Hippocampal formation (tissue), 2 donors: ENCODE data around the gene CLCNKA.
"Not testable (repeated sequence)": the region's sequence is repeated elsewhere in the genome, so short reads cannot be mapped to it uniquely, and the experiment has no call there.

ENCODE experiments used
- DNase-seq, 2 donors: peaks; one replicate each; lab custom pipeline; 2025; lab: John Stamatoyannopoulos, UW

Gene CLCNKA

DNA sequence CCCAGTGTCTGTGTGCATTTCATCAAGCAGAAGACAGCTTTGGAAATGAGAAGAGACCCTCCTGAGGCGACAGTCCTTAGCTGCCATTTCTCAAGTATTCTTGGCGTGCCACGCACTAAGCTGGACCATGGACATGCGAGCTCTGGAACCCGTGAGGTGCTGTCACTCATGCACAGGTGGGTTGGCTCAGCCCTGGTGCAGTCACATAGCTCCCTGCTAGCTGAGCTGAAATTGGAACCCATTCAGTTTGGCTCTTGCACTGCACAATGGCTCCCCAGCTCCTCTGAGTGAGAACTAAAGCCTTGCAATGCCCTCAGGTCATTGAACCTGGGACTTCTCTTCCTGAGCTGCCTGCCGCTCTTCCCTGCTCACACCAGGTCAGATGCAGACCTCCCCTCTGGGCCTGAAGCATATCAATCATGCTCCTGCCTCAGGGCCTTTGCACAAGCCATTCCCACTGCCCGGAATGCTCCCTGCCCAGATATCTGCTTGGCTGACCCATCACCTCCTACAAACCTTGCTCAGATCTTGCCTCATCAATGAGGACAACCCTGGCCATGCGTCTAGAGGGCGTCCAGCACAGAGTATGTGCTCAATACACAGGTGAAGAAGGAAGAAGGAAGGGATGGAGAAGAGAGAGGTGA is 24.1 kb upstream of the CLCNKA start:
- no peak for DNase-seq

DNA sequence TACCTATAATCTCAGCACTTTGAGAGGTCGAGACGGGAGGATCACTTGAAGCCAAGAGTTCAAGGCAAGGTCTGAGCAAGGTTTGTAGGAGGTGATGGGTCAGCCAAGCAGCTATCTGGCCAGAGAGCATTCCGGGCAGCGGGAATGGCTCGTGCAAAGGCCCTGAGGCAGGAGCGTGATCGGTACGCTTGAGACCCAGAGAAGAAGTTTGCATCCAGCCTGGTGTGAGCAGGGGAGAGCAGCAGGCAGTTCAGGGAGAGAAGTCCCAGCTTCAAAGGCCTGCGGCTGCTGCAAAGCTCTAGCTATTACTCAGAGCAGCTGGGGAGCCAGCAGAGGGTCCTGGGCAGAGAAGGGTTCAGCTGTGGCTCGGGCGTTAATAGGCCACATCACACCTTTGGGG is 22.9 kb upstream of the CLCNKA start:
- no peak for DNase-seq

DNA sequence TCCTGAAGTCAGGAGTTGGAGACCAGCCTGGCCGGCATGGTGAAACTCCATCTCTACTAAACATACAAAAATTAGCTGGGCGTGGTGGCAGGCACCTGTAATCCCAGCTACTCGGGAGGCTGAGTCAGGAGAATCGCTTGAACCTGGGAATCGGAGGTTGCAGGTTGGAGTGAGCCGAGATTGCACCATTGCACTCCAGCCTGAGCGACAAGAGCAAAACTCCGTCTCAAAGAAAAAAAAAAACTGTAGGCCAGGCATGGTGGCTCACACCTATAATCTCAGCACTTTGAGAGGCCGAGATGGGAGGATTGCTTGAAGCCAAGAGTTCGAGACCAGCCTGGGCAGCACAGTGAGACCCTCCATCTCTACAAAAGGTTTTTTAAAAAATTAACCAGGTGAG is 20.6 kb upstream of the CLCNKA start:
- DNase-seq = not testable (repeated sequence)

DNA sequence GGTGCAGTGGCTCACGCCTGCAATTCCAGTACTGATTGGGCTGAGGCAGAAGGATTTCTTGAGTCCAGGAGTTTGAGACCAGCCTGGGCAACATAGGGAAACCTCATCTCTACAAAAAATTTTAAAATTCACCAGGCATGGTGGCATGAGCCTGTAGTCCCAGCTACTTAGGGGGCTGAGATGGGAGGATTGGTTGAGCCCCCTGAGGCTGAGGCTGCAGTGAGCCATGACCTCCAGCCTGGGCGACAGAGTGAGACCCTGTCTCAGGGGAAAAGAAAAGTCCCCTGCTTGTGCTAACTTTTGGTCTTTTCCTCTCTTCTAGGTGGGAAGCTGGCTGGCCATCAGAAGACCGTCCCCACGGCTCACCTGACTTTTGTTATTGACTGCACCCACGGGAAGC is 16.2 kb upstream of the CLCNKA start:
- DNase-seq = no peak

DNA sequence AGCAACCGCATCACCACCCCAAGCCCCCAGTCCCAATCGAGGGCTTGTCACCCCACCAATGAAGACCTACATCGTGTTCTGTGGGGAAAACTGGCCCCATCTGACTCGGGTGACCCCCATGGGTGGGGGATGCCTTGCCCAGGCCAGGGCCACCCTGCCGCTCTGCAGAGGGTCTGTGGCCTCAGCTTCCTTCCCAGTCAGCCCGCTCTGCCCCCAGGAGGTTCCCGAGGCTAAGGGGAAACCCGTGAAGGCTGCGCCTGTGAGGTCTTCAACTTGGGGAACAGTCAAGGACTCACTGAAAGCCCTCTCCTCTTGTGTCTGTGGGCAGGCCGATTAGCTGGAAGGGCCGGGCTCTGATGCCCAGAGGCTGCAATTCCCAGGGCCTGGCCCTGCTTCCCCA is 15.8 kb upstream of the CLCNKA start:
- DNase-seq = no peak

DNA sequence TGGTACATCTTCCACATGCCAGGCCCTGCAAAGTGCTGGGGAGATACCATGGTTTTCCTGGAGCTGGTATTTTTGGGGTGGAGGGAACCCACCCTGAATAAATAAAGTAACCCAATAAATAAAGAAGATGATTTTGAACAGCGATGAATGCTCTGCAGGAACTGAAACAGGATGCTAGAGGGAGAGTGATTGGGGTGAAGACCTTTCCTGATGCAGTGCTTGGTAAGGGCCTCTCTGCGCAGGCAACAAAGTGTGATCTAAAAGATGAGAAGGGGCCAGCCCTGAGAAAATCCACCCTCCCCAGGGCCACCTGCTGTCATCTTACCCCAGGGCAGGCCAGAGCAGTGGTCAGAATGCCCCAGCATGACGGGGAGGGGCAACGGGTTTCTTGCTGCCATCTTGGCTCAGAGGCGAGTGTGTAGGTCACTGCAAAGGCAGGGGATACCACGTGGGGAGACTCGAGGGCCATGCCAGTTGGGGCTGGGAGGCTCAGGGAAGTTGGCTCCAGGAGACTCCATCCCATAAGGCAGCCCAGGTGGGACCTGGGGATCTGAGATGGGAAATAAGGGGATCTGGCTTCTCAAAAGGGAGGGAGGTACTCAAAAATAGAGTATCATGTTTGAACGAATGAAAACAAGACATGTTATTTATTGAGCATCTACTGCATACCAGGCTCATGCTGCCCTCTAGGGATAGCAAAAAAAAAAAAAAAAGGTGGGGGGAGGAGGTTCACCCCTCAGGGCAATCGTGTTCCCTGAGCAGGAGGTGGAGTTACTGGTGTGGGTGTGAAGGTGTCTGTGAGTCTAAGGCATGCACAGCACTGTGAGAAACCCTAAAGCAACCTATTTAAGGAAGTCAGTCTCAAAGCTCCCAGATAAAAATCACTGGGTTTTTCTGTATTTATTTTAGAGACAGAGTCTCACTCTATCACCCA is 15.0 kb upstream of the CLCNKA start:
- DNase-seq = no peak

DNA sequence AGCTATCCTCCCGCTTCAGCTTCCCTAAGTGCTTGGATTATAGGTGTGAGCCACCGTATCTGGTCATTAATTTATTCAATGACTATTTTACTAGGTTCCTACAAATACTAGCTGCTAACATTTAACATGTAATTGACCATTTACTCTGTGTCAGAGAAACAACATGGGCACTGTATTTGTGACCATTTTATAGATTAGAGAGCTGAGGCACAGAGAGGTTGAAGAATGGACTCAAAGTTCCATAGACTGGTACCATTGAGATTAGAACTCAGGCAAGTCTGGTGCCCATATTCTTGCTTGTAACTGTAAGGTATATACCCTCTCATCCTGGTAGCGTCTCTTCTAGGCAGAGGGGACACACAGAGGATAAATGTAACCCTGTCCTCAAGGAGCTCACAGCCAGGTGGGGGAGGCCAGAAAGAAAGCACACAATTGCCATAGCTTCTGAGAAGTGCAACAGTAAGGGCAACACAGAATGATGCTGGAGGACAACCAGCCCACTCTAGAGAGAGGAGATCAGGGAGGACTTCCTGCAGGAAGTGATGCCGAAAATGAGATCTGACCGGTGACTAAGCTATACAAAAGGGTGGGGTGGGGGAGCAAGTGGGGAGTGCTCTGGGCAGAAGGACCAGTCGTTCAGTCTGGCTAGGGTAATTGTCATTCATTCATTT is 14.0 kb upstream of the CLCNKA start:
- DNase-seq = no peak

DNA sequence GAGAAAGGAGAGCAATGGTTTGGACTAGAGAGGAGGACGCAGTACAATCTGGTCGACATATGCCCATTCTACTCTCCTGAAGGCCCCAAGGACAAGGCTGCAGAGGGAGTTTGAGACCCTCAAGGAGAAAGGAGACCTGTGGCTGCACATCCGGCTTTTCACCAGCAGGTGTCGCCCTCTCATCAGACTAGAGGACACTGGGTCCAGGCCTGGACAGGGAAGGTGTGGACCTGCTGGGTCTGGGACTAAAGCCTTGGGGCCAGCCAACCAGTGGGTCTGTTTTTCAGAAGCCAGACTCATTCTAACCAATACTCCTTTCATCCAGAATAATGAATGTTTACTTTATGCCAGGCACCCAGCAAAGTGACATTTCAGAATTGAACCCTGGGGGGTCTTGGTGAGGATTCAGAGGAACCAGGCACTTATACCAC is 12.8 kb upstream of the CLCNKA start:
- DNase-seq = peak; percentile 12 to 52

DNA sequence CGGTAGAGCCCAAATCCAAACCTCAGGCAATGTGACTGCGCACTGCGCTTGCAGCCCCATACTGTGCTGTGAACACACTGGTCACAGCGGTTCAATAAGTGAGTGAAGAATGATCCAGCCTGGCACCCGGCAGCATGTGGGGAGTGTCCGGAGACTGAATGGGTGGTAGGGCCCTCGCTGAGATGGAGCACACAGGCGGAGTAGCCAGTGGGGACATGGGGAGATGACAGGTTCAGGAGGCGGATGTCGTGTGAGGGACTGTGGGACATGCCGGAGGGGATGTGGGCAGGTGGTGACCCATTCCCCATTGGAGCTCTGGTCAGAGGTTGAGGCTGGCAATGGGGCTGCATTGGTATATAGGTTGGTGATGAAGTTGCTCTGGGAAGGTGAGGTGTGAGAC is 12.2 kb upstream of the CLCNKA start:
- DNase-seq = no peak

DNA sequence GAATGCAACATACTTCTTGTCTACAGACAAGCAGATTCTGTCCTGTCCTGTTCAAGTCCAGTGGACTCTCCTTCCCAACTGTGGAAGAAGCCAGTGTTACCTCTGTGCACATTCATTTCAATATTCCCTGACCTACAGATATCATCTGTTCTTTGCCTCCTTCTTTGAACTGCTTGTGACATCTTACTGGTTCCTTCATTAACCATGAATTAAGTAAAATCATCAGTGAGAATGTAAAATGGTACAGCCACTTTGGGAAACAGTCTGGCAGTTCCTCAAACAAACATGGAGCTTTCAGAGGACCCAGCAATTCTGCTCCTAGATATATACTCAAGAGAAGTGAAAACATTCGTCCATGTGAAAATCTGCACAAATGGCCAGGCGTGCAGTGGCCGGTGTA is 11.0 kb upstream of the CLCNKA start:
- no peak for DNase-seq

DNA sequence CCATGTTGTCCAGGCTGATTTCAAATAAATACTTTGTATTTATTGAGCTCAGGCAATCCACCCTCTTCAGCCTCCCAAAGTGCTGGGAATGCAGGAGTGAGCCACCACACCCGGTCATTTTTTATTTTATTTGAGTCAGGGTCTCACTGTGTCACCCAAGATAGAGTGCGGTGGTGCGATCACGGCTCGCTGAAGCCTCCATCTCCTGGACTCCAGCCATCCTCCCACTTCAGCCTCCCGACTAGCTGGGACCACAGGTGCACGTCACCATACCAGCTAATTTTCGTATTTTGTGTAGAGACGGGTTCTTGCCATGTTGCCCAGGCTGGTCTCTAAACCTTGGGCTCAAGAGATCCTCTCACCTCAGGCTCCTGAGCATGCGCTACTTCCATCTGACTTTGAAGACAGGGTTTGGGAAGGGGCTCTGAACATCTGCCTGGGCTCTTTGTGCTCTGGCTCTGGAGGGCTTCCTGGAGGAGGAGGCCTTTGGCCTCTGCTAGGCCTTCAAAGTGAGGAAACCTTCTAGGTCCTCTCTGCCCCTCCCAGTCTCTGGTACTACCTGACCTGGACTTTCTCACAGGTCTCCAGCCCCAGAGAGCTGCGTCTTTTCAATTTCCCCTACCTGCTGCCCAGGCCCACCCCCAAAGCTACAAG is 9.8 kb upstream of the CLCNKA start:
- no peak for DNase-seq

DNA sequence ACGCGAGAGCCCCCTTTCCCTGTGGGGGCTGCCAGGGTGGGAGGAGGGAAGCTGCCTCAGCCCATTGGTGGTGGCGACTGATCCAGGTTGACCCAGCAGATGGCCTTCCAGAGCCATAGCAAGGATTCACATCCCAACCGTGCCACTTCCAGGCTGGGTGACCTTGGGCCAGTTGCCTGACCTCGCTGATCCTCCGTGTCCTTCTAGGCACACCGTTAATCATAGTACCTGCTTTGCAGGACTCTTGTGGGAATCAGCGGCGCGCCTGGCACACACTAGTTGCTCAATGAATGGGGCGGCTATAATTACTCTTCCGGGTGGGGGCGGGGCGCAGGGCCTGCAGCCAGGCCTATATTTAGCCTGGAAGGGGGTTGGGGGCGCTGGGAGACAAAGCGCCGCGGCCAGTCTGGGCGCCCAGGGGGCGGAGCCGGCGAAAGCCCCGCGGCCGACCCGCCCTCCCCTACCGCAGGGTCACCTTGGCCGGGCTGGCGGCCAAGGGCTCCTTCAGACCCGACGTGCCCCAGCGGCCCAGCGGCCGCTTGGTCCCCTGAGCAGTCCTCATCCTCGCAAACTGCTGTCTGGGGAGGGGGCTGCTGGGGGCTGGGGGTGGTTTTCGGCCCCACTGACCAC is 9.1 kb upstream of the CLCNKA start:
- no peak for DNase-seq

DNA sequence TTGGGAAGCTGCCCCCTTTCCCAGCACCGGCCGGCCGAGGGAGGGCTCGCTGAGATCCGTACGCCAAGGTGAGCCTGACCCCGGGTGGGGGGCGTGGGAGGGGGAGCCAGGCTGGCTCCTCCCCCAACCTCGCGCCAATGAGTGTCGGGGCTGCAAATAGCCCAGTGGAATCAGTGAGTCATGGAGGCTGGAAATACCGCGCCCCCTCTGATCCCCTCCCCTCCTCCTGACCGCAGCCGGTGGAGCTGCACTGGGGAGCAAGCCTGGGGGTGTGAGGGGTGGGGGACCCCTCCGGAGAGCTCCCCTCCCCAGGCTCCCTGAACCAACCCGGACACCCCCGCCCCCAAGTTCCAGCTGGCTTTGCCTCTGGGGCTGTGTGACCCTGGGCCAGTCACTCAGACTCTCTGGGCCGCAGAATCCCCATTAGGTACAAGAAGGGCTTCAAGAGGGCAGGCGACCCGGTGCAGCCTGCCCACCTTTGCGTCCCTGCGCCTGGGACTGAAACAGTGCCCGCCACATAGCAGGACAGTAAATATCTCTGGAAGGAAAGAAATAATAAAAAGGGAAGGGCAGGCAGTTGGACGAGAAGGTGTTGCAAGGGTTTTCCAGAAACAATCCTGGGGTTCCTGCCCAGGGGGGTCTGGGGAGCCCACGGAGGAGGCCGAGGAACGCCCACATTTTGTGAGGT is 8.5 kb upstream of the CLCNKA start:
- DNase-seq = no peak

DNA sequence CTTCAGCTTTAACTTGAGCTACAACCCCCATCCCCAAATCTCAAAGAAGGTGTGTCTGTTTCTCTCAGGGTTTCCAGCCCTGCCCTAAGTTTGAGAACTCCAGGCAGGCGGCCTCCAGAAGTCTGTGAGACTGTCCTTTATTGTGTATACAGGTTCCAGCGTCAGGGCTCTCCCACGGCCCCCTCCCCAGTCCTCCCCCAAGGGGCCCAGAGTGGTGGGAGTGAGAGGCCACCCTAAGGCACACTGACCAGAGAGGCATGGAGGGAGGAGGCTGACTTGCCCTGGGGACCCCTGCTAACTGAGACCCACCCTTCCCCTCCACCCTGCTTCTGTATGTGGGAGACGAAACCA is 8.0 kb upstream of the CLCNKA start:
- no peak for DNase-seq

DNA sequence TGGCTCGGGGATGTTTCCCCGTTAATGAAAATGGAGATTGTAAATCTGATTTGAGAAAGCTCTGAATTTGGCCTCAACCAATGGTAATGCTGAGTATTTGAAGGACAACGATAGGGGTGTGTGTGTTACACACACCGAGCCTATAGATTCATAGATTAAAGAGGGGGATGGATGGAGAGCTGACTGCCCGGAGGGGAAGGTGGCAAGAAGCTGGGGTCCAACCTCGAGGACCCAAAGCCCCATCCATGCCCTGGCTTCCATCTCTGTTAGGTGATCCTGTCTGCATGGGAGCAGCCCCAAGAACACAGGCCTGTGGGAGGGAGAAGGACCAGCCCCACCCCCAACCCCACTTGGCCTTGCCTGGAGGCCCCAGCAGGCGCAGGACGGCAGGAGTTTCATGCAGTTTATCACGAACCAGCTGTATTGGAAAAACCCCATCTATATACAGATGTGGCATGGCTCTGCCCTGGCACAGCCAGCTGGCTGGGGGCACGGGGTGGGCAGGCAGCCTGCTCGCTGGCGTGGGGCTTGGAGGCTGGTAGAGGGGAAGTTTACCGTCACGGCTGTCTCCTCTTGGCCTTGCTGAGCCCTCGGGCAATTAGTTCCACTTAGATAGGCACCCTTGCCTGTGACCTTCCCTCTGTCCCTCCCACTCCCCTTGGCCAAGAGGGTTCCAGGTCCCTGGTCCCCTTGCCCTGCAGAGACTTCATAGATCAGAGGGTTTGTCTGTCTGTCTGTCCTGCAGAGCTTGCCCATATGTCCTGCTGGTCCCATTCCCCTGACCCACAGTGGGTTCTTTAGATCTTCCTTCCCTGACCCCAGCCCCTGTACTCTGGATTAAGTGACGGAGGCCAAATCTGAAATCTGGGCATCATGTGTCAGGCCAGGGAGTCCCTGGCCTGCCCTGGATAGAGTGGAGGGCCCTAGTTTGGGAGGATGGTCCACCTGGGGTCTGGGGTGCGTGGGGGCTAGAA is 7.0 kb upstream of the CLCNKA start:
- no peak for DNase-seq

DNA sequence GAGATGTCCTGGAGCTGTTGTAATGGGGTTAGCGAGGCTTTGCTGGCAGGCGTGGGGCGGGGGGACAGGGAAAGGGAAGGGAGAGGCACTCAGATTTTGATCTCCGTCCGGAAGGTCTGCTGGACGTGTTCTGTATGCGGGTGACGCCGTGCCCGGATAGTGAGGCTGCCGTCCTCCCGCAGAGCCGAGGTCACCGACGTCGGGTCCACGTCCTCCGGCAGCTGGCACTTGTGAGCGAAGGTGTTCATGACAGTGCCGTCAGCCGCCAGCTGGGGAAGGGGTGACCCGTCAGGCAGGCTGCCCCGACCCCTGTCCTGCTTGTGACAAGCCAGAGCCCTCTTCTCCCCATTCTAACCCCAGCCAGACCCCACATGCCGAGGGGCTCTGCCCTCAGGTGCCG is 6.3 kb upstream of the CLCNKA start:
- DNase-seq = no peak

DNA sequence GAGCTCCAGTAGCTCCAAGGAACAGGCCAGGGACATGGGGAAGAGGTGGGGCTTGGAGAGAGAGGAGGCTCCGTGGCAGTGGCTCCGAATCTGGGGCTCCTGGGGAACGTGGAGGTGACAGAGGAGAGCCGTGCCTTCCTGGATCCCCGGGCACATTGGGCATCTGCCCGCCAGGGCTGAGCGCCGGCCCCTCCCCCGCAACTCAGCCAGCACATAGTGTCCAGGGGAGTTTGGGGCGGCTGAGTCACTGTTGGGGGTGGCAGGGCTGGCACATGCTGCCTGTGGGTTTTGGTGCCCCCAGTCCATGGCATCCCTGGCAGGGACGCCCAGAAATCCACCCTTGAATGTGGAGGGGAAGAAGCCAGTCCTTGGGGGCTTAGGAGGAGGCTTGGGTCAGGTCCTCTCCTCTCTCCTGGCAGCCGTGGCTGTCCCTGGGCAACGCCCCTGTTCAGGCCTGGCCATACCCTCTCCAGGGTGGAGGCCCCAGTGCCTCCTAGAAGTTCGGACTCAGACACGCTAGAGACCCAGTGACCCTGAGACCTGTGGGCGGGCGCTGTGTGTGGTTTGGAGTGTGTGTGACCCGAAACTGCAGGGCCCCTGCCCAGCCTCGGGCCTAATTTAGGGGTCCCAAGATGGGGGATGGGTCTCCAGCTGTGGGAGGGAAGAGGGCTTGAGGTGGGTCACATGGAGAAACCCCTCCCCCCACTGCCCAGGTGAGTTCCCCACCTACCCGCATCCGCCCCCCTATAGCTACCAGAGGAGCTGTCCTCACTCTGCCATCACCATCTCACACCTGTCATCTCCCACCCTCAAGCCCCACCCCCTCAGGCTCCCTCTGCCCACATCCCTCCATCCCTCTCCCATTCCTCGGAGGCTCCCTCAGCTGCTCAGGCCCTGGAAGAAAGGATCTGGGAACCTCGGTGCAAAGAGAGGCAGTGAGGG is 5.6 kb upstream of the CLCNKA start:
- no peak for DNase-seq

DNA sequence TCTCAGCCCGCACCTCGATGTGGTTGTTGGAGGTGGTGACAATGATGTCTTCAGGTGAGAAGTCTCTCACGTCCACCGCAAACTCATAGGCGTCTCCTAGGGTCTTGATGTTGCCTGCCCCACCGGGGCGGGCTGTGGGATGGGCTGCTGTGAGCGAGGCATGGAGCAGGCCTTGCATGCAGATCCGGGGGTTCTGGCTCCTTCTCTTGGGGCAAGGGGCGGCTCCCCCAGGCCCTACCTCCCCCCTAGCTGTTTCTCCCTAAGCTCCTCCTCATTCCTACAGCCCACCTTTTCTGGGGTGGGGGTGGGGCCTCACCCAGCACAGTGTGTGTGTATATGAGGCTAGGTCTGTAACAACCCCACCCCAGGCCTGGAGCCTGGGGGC is 4.8 kb upstream of the CLCNKA start:
- DNase-seq = no peak
